Dendritic cell treated with granulocyte-macrophage colony-stimulating factor and Interleukin-4, amounts not matched to agents 40 ng/mL and 50 ng/mL, for 4 days (primary cell): ENCODE measurements around the gene EXOC4.

ENCODE experiments used
- H3K27ac Mint-ChIP-seq: one replicate; pipeline ENCODE4 v1.8.0; 2022; ENCODE audit warnings: mild to moderate bottlenecking, mixed read lengths
- H3K27me3 Mint-ChIP-seq: one replicate; pipeline ENCODE4 v1.8.0; 2022; ENCODE audit warnings: mild to moderate bottlenecking, mixed read lengths
- H3K36me3 Mint-ChIP-seq: one replicate; pipeline ENCODE4 v1.8.0; 2022; ENCODE audit warnings: low read depth, mixed read lengths
- H3K4me1 Mint-ChIP-seq: one replicate; pipeline ENCODE4 v1.8.0; 2022; ENCODE audit warnings: low read depth, mixed read lengths
- H3K4me3 Mint-ChIP-seq: one replicate; pipeline ENCODE4 v1.8.0; 2022; ENCODE audit warnings: mild to moderate bottlenecking, moderate library complexity, mixed read lengths
- H3K9me3 Mint-ChIP-seq: one replicate; pipeline ENCODE4 v1.8.0; 2022; ENCODE audit warnings: mixed read lengths
- intact Hi-C: fragments of 100-400 bp; cut with micrococcal nuclease; formaldehyde crosslinking; loops from one replicate; pipeline ENCODE4 v1.15.0; 2022

The EXOC4 gene

GRCh38 chr7:134014935-134015334 is 762.1 kb downstream of the EXOC4 start:
- Mint-ChIP-seq H3K27me3 (no peaks in the 10 kb centered on the region), H3K9me3 (no peaks in the 10 kb centered on the region), H3K4me3 (no peak overlapping the region), H3K4me1 (no peaks in the 10 kb centered on the region), H3K27ac (no peak overlapping the region), H3K36me3 (peaks cover 18% of the 10 kb centered on the region)
- intact Hi-C loops = no loop called here

DNA sequence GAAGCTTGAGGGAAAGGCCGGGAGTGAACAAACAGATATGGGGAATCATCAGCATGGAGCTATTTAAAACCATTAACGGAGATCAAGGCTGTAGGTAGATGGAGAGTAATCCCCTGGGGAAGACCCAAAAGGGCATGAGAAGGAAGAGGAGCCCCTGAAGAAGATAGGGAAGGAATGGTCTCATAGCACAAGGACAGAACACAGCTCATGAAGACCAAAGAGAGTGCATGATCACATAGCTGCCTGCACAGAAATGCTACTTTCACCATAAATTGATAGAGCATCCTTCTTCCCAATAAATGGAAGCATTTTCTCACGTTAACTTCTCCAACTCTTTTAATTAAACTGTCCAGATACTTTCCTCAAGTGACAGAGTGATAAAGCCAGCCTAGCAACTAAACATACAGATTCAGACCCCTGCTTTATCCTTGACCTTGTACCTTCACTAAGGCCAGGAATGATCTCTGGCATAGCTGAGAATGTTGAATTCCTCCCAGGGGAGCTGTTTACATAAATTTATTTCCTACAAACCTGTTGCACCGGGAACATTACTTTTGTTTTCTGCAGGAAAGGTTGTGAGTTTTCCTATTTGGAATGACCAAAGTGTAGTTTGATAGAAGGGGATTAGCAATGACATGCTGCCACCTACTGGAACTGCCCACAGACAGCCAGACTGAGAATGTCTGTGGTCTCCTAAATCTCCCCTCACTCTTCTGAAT is 763.5 kb downstream of the EXOC4 start:
- no peaks in the 10 kb centered on the region for H3K9me3 Mint-ChIP-seq
- no peaks in the 10 kb centered on the region for H3K4me1 Mint-ChIP-seq
- H3K27ac Mint-ChIP-seq = no peak overlapping the region
- intact Hi-C loops = no loop called here
- H3K27me3 Mint-ChIP-seq = no peaks in the 10 kb centered on the region
- H3K4me3 Mint-ChIP-seq = no peak overlapping the region
- peaks cover 7% of the 10 kb centered on the region for H3K36me3 Mint-ChIP-seq

DNA sequence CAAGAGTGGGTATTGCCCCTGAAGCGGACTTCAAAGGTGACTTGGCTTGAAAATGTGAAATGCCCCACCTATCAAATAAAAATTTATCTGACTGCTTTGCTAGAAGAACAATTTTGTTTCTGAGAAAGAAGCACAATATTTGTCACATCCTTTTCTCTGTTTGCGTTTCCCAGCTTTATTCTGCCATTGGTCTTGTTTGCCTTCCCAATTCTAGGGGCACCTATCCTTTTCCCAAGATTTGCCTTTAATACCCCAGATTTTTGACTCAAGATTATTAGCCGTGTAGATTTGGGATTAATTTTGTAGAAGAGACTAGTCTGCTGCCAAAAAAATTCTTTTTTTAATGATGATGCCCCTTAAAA is 764.0 kb downstream of the EXOC4 start:
- Mint-ChIP-seq H3K4me3 (no peak overlapping the region), H3K27me3 (no peaks in the 10 kb centered on the region), H3K36me3 (peaks cover 5% of the 10 kb centered on the region), H3K4me1 (no peaks in the 10 kb centered on the region), H3K9me3 (no peaks in the 10 kb centered on the region), H3K27ac (no peak overlapping the region)
- intact Hi-C loops = no loop called here

GRCh38 chr7:134018306-134018705 is 765.4 kb downstream of the EXOC4 start:
- Mint-ChIP-seq H3K4me1 (no peaks in the 10 kb centered on the region), H3K27ac (no peak overlapping the region), H3K36me3 (peaks cover 5% of the 10 kb centered on the region), H3K4me3 (no peak overlapping the region), H3K27me3 (no peaks in the 10 kb centered on the region), H3K9me3 (no peaks in the 10 kb centered on the region)
- intact Hi-C loops = no loop called here

- H3K4me1 Mint-ChIP-seq = no peaks in the 10 kb centered on the region
Observed at GRCh38 chr7:134019251-134019650, 766.4 kb downstream of the EXOC4 start.

DNA sequence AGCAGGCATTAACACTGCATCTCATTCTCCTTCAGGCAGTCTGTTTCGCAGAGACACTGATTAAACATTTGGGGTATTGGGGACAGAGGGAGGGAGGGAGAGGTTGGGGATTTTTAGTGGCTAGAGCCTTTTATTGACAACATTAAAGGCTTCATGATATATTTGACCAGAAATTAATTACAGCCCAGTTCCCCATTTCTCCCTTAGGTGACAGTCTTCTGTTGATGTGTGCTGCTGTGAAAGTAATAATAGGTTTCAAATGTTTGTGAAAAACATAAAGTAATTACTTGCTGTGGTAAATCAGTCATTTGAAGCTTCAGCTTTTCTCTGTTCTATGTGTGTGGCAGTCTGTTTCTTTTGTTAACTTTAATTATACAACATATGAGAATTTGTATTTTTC is 769.0 kb downstream of the EXOC4 start:
- Mint-ChIP-seq H3K36me3 (peaks cover 5% of the 10 kb centered on the region), H3K27me3 (no peaks in the 10 kb centered on the region), H3K9me3 (no peaks in the 10 kb centered on the region), H3K4me3 (no peak overlapping the region), H3K27ac (no peak overlapping the region), H3K4me1 (no peaks in the 10 kb centered on the region)
- intact Hi-C loops = no loop called here

More at GRCh38 chr7:134019251-134019650, 766.4 kb downstream of the EXOC4 start:
- Mint-ChIP-seq H3K4me3 (no peak overlapping the region), H3K27ac (no peak overlapping the region), H3K27me3 (no peaks in the 10 kb centered on the region), H3K36me3 (peaks cover 5% of the 10 kb centered on the region), H3K9me3 (no peaks in the 10 kb centered on the region)
- intact Hi-C loops = no loop called here

- H3K36me3 Mint-ChIP-seq = peaks cover 5% of the 10 kb centered on the region
- no peaks in the 10 kb centered on the region for H3K27me3 Mint-ChIP-seq
- no peaks in the 10 kb centered on the region for H3K9me3 Mint-ChIP-seq
- intact Hi-C loops = no loop called here
- H3K4me1 Mint-ChIP-seq = no peaks in the 10 kb centered on the region
- no peak overlapping the region for H3K27ac Mint-ChIP-seq
- H3K4me3 Mint-ChIP-seq = no peak overlapping the region
Observed at GRCh38 chr7:134022286-134022911, 769.5 kb downstream of the EXOC4 start.

GRCh38 chr7:134024739-134025138 is 771.9 kb downstream of the EXOC4 start:
- intact Hi-C loops = no loop called here

GRCh38 chr7:134028853-134029252 is 776.0 kb downstream of the EXOC4 start:
- no peaks in the 10 kb centered on the region for H3K9me3 Mint-ChIP-seq
- intact Hi-C loops = no loop called here

More at GRCh38 chr7:134024739-134025138, 771.9 kb downstream of the EXOC4 start:
- Mint-ChIP-seq H3K4me3 (no peak overlapping the region), H3K9me3 (no peaks in the 10 kb centered on the region), H3K36me3 (peaks cover 3% of the 10 kb centered on the region), H3K27ac (no peak overlapping the region), H3K27me3 (no peaks in the 10 kb centered on the region), H3K4me1 (no peaks in the 10 kb centered on the region)

DNA sequence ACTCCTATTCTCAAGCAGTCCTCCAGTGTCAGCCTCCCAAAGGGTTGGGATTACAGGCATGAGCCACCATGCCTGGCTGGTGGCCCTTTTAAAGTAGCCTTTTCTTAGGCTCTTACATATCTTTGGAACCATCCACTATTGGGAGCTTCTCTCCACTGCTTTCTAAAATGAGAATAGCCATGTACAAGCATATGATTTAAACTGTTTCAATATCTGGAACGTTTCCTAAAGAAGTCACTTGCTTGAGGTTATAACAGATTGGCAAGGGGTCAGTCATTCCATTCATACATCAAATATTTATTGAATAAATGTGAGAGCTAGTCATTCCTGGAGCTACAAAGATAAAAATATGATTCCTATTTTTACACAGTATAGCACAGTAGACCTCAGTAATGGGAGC is 776.9 kb downstream of the EXOC4 start:
- Mint-ChIP-seq H3K27me3 (no peaks in the 10 kb centered on the region), H3K4me3 (no peak overlapping the region), H3K9me3 (no peaks in the 10 kb centered on the region), H3K27ac (no peak overlapping the region), H3K36me3 (no peaks in the 10 kb centered on the region), H3K4me1 (no peaks in the 10 kb centered on the region)
- intact Hi-C loops = no loop called here

More at GRCh38 chr7:134028853-134029252, 776.0 kb downstream of the EXOC4 start:
- H3K27me3 Mint-ChIP-seq = no peaks in the 10 kb centered on the region
- H3K4me1 Mint-ChIP-seq = no peaks in the 10 kb centered on the region
- H3K27ac Mint-ChIP-seq = no peak overlapping the region
- no peak overlapping the region for H3K4me3 Mint-ChIP-seq
- H3K36me3 Mint-ChIP-seq = no peaks in the 10 kb centered on the region

GRCh38 chr7:134030460-134030865 is 777.6 kb downstream of the EXOC4 start:
- H3K27me3 Mint-ChIP-seq = no peaks in the 10 kb centered on the region
- H3K4me3 Mint-ChIP-seq = no peak overlapping the region
- no peaks in the 10 kb centered on the region for H3K9me3 Mint-ChIP-seq
- H3K27ac Mint-ChIP-seq = no peak overlapping the region
- H3K4me1 Mint-ChIP-seq = no peaks in the 10 kb centered on the region
- H3K36me3 Mint-ChIP-seq = no peaks in the 10 kb centered on the region
- intact Hi-C loops = no loop called here

- H3K4me3 Mint-ChIP-seq = no peak overlapping the region
- H3K27ac Mint-ChIP-seq = no peak overlapping the region
- no peaks in the 10 kb centered on the region for H3K27me3 Mint-ChIP-seq
- intact Hi-C loops = no loop called here
- H3K4me1 Mint-ChIP-seq = no peaks in the 10 kb centered on the region
- no peaks in the 10 kb centered on the region for H3K9me3 Mint-ChIP-seq
- H3K36me3 Mint-ChIP-seq = no peaks in the 10 kb centered on the region
Observed at GRCh38 chr7:134031835-134032617, 779.1 kb downstream of the EXOC4 start.

DNA sequence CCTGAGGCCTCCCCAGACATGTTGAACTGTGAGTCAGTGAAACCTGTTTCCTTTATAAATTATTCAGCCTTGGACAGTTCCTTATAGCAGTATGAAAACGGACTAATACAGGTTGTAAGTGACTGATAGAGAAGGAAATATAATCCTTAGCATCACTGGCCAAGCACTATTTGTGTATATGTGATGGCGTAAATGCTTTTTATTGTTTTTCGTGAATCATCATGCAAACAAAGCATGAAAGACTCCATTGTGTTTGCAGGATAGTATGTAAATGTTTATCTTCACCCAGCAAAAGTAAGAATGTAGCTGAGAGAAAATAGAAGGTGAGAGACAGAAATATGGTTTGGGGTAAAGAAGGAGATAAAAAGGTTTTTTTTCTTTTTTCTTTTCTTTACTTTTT is 781.8 kb downstream of the EXOC4 start:
- Mint-ChIP-seq H3K27ac (no peak overlapping the region), H3K27me3 (no peaks in the 10 kb centered on the region), H3K36me3 (no peaks in the 10 kb centered on the region), H3K4me1 (no peaks in the 10 kb centered on the region), H3K9me3 (no peaks in the 10 kb centered on the region), H3K4me3 (no peak overlapping the region)
- intact Hi-C loops = no loop called here

DNA sequence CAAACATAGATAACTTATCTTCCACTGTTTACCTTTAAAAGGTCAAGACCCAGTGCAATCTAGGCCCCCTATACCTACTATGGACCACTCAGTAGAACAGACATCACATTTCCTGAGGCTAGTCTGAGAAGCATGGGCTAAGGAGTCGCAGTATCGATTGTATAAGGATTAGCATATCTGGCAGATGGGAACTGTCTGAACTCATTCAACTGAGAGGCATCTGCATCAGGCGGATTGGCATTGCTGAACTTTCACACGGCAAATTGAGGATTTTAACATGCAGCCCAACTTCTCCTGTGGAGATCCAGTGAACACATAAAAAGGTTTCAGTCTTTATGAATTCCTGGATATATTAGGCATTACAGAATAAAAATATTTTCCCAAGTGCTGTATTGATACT is 785.1 kb downstream of the EXOC4 start:
- Mint-ChIP-seq H3K36me3 (no peaks in the 10 kb centered on the region), H3K27ac (no peak overlapping the region), H3K4me1 (peaks cover 5% of the 10 kb centered on the region), H3K27me3 (no peaks in the 10 kb centered on the region), H3K4me3 (no peak overlapping the region), H3K9me3 (no peaks in the 10 kb centered on the region)
- intact Hi-C loops = no loop called here
